ENCODE measurements around the gene DTD1.

GRCh38 chr20:18808712-18809111, 220.9 kb downstream of the DTD1 start:
- no peak for TF ChIP-seq MYC (IDR thresholded peaks at IDR 0.05; ENCODE audit: low read depth, low read length)
- TF ChIP-seq, protein P1, sequence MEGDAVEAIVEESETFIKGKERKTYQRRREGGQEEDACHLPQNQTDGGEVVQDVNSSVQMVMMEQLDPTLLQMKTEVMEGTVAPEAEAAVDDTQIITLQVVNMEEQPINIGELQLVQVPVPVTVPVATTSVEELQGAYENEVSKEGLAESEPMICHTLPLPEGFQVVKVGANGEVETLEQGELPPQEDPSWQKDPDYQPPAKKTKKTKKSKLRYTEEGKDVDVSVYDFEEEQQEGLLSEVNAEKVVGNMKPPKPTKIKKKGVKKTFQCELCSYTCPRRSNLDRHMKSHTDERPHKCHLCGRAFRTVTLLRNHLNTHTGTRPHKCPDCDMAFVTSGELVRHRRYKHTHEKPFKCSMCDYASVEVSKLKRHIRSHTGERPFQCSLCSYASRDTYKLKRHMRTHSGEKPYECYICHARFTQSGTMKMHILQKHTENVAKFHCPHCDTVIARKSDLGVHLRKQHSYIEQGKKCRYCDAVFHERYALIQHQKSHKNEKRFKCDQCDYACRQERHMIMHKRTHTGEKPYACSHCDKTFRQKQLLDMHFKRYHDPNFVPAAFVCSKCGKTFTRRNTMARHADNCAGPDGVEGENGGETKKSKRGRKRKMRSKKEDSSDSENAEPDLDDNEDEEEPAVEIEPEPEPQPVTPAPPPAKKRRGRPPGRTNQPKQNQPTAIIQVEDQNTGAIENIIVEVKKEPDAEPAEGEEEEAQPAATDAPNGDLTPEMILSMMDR (IDR thresholded peaks at IDR 0.05; ENCODE audit: low read depth, low read length): no peak
